HG03103 (cell line): ENCODE data around the gene MT1M.
"Not testable (repeated sequence)": the region's sequence is repeated elsewhere in the genome, so short reads cannot be mapped to it uniquely, and the experiment has no call there.

Source experiments
- ATAC-seq: cut with Tn5 transposase; IDR thresholded peaks from one replicate; pipeline ENCODE4 v1.9.1; 2021; ENCODE audit warnings: low read depth; ENCODE audit not compliant: unreplicated experiment

The MT1M gene

DNA sequence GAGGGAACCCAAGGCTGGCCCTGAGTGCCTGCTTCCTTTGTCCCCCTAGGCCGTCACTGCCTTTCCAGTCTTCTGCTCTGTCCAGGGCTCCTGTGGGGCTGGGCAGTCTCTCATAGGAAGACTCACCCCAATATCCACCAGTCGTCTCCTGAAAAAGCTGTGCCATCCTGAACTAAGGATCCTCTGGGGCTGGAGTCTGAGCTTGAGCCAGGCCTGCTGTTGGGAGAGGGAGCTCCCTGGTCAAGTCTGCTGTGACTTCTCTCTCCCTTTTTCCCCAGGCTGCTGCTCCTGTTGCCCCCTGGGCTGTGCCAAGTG is 38.1 kb downstream of the MT1M start:
- ATAC-seq, result no peak

DNA sequence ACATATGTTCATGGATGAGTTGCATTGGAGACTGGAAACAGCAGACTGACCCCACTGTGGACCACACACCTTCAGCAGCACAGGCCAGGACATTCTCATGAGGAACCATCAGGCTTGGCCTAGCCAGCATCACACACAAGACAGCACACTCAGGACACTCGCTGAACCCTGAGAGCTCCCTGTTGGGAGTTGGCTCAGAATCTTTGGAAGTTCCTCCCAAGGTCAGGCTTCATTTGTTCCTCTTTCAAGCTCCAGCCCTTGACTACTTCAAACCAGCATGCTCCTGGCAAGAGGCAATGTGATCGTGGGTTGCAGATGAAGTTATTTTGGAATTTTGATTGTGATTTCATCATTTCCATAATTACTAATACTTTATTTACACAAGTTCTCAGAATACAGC is 39.2 kb downstream of the MT1M start:
- ATAC-seq, result not testable (repeated sequence)

DNA sequence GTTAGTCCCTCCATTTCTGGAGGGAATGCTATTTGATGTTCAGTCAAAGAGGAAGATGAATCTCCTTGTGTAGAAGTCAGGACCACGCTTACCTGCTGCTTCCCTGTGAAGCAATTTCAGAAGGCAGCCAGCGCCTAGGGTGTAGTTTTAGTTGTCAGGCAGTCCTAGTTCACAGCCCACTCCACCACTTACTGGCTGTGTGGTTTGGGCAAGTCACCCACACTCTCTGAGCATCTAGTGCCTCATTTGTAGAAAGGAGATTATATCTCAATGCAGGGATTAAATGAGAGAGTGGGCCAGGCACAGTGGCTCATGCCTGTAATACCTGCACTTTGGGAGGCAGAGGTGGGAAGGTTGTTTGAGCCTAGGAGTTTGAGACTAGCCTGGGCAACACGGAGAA is 39.7 kb downstream of the MT1M start:
- ATAC-seq, result not testable (repeated sequence)

DNA sequence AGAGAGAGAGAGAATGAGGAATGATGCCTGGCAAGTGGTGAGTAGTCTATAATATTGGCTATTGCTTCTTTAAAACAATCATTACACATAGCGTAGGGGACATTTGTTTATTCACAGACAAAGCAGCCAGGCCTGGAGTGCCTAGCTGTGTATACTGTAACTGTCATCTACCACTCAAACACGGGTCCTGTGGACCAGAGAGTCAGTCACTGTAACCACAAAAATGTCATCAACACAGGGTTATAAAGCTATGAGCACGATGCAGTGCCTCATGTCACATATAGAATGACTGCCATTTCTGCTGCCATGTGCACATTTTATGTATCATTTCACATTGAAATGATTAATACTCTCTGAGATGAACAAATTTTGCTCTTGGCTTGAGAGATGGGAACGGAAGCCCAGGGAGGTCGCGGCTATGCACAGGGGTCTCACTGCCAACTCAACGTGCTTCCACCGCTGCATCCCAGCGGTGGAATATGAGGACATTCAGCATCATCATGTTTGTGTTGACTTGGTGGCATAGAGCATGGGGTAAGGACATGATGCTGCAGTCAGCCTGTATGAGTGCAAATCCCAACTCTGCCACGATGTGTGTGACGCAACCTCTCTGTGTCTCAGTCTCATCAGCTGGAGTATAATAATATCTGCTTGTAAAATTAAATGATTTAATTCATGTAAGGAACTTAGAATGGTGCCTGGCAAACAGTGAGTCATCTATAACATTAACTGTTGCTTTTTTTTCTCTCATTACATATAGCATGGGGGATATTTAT is 40.5 kb downstream of the MT1M start:
- no peak for ATAC-seq

DNA sequence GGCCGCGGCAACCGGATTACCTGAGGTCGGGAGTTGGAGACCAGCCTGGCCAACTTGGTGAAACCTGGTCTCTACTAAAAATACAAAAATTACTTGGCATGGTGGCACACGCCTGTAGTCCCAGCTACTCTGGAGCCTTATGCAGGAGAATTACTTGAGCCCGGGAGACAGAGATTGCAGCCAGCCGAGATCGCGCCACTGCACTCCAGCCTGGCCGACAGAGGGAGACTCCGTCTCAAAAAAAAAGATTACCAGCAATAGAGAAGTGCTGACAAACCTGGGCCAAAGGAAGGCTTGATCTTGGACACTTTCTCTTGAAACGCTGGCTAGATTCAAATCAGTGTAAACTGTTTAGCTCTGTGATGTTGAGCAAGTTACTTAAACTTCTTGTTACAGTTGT is 41.5 kb downstream of the MT1M start:
- no peak for ATAC-seq

DNA sequence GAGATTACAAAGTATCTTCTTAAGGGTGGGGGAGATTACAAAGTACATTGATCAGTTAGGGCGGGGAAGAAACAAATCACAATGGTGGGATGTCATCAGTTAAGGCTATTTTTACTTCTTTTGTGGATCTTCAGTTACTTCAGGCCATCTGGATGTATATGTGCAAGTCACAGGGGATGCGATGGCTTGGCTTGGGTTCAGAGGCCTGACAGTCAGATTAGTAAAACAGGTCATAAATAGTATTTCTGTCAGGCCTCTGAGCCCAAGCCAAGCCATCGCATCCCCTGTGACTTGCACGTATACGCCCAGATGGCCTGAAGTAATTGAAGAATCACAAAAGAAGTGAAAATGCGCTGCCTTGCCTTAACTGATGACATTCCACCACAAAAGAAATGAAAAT is 42.1 kb downstream of the MT1M start:
- not testable (repeated sequence) for ATAC-seq

DNA sequence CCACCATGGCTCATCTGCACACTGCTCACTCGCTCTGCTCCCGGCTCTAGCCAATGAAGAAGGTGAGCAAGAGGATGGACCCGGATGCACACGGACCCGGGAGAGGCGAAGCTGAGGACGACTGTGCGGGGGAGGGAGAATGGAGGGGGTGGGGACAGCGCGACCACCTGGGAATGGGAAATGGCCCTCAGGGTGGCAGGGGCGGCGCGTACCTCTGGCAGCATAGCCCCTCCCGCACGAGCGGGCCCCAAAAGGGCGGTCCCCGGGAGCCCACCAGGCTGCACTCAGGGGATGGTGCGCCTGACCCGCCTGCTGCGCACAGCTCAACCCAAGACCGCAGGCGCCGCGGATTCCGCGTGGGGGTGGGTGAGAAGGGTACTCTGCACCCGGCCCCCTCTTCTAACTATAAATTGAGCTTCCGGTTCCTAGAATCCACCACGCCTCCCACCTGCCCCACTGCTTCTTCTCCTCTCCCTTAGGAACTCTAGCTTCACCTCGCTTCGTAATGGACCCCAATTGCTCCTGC is 43.3 kb downstream of the MT1M start:
- ATAC-seq, result no peak

DNA sequence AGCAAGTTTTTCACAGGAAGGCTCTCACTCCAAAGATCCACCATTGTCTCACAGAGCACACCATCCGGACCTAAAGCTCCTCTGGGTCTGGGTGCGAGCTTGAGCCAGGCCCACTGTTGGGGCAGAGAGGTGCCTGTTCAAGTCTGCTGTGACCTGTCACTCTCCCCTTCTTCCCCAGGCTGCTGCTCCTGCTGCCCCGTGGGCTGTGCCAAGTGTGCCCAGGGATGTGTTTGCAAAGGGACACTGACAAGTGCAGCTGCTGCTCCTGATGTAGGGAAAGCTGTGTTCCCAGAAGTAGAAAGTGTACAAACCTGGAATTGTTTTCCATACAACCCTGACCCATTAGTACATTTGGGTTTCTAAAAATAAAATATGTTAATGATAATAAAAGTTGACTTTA is 45.0 kb downstream of the MT1M start:
- ATAC-seq, result no peak

DNA sequence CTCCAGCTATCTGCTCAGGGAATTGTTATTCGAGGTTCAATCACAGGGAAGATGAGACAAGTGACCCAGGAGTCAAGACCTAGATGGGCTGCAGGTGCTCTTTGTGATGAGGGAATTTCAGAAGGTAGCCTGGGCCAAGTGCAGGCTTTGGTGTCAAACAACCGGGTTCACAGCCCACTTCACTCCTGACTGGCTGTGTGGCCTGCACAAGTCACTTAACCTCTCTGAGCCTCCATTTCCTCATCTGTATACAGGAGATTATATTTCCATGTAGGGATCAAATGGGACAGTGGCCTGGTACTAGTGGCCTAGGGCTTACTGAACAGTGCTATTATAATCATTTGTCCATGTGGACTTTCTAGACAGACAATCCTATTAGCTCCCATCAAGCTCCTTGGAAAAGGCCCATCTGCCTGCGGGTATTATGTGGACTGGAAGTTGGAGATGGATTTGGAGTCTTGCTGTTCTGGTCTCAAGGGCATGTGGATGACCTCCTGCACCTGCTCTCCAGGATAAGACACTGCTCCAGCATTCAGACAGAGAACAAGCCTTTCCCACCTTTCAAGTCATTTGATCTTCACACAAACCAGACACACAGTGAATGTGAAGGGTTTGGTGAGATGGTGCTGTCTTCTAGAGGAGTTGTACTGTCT is 46.7 kb downstream of the MT1M start:
- no peak for ATAC-seq

DNA sequence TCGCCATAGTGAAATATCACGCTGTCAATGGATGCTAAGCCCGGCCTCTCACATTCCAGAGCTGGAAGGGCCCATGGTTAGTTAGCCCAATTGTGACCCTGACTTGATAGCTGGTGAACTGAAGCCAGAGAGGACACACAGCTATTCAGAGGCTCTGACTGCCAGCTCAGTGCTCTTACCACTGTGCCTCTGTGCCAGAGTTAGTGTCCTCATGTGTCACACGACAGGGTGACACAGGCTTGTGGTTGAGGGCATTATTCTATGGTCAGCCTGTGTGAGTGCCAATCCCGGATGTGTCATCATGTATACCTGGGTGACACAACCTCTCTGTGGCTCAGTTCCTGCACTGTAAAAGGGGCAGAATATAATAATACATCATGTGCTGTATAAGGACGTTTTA is 47.4 kb downstream of the MT1M start:
- ATAC-seq, result no peak

DNA sequence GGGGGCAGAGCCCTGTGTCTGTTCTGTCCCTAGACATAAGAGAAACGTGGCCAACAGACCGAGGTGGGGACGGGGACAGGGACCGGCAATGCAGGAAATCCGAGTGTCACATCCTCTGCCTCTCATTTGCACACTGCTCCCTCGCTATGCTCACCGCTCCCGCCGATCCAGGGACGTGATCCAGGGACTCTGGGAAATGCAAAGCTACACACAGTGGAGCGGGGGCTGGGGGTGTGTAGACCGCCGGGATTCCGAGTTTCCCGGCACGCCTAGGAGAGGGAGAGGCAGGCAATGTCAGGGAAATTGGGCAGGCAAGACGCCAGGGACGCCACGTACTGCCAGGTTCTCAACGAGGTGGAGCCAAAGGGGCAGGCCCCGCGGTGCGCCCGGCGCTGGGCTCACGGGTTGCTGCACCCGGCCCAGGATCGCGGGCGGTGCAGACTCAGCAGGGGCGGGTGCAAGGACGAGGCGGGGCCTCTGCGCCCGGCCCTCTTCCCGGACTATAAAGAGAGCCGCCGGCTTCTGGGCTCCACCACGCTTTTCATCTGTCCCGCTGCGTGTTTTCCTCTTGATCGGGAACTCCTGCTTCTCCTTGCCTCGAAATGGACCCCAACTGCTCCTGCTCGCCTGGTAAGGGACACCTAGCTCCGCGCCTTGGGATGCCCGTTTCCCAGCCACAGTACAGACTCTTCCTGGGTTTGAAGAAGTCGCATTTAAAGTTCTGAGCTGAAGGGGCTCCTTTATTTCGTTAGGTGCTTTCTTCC is 49.7 kb downstream of the MT1M start, which contains the start of gene MT1X:
MT1X (plus strand) TSS at position 532 of the 764 bp plus-strand sequence; CDS start at position 603, 71 bp downstream.
- peak; percentile 96 for ATAC-seq

DNA sequence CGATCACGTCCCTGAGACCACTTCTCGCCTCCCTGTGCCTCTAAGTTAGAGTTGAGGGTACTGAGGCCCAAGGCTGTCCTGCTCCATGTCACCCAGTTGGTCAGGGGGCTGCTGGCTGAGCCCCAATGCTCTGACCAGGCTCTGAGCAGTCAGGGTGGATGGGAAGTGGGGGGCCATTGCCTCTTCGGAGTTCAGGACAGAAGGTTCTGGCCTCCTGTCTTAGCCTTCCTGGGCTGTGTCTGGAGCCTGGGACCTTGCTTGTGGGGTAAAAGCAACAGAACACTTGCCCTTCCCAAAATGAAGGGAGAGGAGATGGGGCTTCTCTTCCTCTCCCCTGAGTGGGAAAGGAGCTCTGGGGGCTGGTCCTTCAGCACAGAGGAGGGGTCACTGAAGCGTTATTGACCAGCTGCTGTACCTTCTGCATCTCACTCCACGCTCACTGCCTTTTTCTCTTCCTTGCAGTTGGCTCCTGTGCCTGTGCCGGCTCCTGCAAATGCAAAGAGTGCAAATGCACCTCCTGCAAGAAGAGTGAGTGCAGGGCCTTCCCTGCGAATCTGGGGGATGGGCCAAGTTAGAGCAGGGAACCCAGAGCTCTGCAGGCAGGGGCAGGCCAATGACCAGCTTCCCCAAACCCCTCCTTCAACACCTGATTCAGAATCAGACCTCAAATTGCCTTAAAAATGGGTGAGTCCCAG is 50.4 kb downstream of the MT1M start:
- no peak for ATAC-seq
